Nephron progenitor cell (in vitro differentiated cells): Measurements from ENCODE around the gene PCDHB12.
"Not testable (repeated sequence)": the region's sequence is repeated elsewhere in the genome, so short reads cannot be mapped to it uniquely, and the experiment has no call there.

Source experiments
- DNase-seq: peaks from one replicate; pipeline ENCODE4 v3.0.0; 2021
- H3K27ac Mint-ChIP-seq: 2 replicates; pipeline ENCODE4 v1.8.0; 2021; ENCODE audit warnings: mild to moderate bottlenecking, moderate library complexity, mixed read lengths
- H3K27me3 Mint-ChIP-seq: 2 replicates; pipeline ENCODE4 v1.8.0; 2021; ENCODE audit warnings: mild to moderate bottlenecking, low read depth, mixed read lengths; ENCODE audit not compliant: poor library complexity
- H3K36me3 Mint-ChIP-seq: 2 replicates; pipeline ENCODE4 v1.8.0; 2021; ENCODE audit warnings: low read depth, mixed read lengths
- H3K4me1 Mint-ChIP-seq: 2 replicates; pipeline ENCODE4 v1.8.0; 2021; ENCODE audit warnings: mixed read lengths
- H3K4me3 Mint-ChIP-seq: 2 replicates; pipeline ENCODE4 v1.8.0; 2021; ENCODE audit warnings: mild to moderate bottlenecking, moderate library complexity, mixed read lengths
- H3K9me3 Mint-ChIP-seq: 2 replicates; pipeline ENCODE4 v1.8.0; 2021; ENCODE audit warnings: mild to moderate bottlenecking, moderate library complexity, mixed read lengths
- TF ChIP-seq, protein P1 (sequence below): fragments of 200-600 bp; sonication (generic); IDR thresholded peaks from 2 replicates; pipeline ENCODE4 v1.5.0; 2021; ENCODE audit warnings: antibody characterized with exemption

Gene PCDHB12

DNA sequence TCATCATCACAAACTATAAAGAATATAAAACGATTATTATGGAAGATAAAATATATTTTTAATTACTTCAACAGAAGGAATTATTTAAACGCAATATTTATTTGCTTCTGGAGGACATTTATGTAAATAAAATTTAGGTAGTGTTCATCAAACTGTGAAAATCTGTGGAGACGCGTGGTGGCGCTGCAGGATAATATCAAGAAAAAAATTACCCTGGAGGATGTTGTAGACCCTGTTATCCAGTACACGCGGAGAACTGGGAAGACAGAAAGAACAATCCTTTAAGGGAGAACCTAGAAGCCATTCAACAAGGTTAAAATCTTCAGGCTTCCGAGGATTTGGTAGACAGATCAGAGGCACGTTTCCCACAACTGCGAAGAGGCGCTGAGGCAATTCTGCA is at the start of gene PCDHB12:
Gene PCDHB12, plus strand, starts transcription at position 242 of the 400 bp plus-strand sequence. CDS start 189 bp downstream, outside the sequence.
- H3K4me1 Mint-ChIP-seq, result no peaks in the 10 kb centered on the region
- peaks cover 65% of the 10 kb centered on the region for H3K36me3 Mint-ChIP-seq
- peaks cover 78% of the 10 kb centered on the region for H3K9me3 Mint-ChIP-seq
- H3K4me3 Mint-ChIP-seq, result peak within 1 kb of the TSS; percentile 69
- DNase-seq, result no peak
- peaks cover 6% of the 10 kb centered on the region for H3K27me3 Mint-ChIP-seq
- TF ChIP-seq, protein P1, sequence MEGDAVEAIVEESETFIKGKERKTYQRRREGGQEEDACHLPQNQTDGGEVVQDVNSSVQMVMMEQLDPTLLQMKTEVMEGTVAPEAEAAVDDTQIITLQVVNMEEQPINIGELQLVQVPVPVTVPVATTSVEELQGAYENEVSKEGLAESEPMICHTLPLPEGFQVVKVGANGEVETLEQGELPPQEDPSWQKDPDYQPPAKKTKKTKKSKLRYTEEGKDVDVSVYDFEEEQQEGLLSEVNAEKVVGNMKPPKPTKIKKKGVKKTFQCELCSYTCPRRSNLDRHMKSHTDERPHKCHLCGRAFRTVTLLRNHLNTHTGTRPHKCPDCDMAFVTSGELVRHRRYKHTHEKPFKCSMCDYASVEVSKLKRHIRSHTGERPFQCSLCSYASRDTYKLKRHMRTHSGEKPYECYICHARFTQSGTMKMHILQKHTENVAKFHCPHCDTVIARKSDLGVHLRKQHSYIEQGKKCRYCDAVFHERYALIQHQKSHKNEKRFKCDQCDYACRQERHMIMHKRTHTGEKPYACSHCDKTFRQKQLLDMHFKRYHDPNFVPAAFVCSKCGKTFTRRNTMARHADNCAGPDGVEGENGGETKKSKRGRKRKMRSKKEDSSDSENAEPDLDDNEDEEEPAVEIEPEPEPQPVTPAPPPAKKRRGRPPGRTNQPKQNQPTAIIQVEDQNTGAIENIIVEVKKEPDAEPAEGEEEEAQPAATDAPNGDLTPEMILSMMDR, result no peak
- H3K27ac Mint-ChIP-seq, result no peak within 1 kb of the TSS

DNA sequence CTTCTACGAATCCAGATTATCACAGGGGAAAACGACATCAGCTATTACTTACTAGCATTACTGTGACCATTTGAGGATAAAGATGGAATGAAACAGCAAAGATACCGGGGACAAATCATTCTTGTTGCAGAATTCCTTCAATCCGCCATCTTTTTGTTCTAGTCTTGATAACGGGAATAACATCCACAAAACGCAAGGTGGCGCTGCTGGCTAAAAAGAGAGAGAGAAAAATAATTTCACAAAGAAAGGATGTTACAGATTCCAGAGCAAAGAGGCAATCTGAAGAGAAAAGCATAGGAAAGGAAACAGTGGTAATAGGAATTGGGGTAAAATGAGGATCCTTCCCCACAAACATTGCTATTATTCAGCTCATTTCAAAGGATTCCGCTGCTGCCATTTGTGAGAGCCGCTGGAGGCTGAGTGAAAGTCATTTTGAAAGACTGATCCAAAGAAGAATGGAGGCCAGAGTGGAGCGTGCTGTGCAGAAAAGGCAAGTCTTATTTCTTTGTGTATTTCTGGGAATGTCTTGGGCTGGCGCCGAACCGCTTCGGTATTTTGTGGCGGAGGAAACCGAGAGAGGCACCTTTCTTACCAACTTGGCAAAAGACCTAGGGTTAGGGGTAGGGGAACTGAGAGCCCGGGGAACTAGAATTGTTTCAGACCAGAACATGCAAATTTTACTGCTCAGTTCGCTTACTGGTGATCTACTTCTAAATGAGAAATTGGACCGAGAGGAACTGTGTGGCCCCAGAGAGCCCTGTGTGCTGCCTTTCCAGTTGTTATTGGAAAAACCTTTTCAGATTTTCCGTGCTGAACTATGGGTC is 35.9 kb upstream of the PCDHB12 start, which contains the start of gene PCDHB7:
Gene PCDHB7, plus strand, starts transcription at position 264 of the 824 bp plus-strand sequence. Its CDS starts 192 bp downstream, at position 456.
- peaks cover 55% of the 10 kb centered on the region for H3K9me3 Mint-ChIP-seq
- peaks cover 28% of the 10 kb centered on the region for H3K36me3 Mint-ChIP-seq
- no peak within 1 kb of the TSS for H3K4me3 Mint-ChIP-seq
- no peak within 1 kb of the TSS for H3K27ac Mint-ChIP-seq
- TF ChIP-seq, protein P1, result peak; percentile 24
- no peaks in the 10 kb centered on the region for H3K4me1 Mint-ChIP-seq
- no peaks in the 10 kb centered on the region for H3K27me3 Mint-ChIP-seq
- DNase-seq, result peak; percentile 29

DNA sequence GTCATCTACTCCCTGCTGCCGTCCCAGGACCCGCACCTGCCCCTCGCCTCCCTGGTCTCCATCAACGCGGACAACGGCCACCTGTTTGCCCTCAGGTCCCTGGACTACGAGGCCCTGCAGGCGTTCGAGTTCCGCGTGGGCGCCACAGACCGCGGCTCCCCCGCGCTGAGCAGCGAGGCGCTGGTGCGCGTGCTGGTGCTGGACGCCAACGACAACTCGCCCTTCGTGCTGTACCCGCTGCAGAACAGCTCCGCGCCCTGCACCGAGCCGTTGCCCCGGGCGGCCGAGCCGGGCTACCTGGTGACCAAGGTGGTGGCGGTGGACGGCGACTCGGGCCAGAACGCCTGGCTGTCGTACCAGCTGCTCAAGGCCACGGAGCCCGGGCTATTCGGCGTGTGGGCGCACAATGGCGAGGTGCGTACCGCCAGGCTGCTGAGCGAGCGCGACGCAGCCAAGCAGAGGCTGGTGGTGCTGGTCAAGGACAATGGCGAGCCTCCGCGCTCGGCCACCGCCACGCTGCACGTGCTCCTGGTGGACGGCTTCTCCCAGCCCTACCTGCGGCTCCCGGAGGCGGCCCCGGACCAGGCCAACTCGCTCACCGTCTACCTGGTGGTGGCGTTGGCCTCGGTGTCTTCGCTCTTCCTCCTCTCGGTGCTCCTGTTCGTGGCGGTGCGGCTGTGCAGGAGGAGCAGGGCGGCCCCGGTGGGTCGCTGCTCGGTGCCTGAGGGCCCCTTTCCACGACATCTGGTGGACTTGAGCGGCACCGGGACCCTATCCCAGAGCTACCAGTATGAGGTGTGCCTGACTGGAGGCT is 34.0 kb upstream of the PCDHB12 start:
- not testable (repeated sequence) for H3K27me3 Mint-ChIP-seq, H3K27ac Mint-ChIP-seq, H3K4me1 Mint-ChIP-seq, DNase-seq, H3K4me3 Mint-ChIP-seq
- peaks cover 17% of the 10 kb centered on the region for H3K36me3 Mint-ChIP-seq
- H3K9me3 Mint-ChIP-seq, result peaks cover 38% of the 10 kb centered on the region

DNA sequence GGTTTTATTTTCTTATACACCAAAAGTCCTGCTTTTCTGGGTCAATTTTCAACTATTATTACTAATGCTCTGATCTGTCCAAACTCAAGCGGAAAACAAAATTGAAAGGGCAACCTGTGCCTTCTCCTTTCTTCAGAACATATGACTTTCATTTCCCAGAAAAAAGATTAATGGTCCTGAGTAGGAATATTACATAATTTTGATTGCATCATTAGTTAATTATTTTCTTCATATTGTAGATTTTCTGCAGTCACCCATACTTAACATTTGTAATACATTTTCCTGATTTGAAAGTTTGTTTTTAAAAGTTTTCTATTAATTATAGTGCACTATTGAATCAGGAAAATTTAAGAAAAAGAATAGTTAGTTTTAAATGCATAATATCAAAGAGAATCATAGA is 32.6 kb upstream of the PCDHB12 start:
- H3K4me3 Mint-ChIP-seq, result no peak overlapping the region
- no peak for DNase-seq
- TF ChIP-seq, protein P1, result no peak
- peaks cover 15% of the 10 kb centered on the region for H3K36me3 Mint-ChIP-seq
- no peak overlapping the region for H3K27ac Mint-ChIP-seq
- no peaks in the 10 kb centered on the region for H3K4me1 Mint-ChIP-seq
- no peaks in the 10 kb centered on the region for H3K27me3 Mint-ChIP-seq
- peaks cover 38% of the 10 kb centered on the region for H3K9me3 Mint-ChIP-seq

DNA sequence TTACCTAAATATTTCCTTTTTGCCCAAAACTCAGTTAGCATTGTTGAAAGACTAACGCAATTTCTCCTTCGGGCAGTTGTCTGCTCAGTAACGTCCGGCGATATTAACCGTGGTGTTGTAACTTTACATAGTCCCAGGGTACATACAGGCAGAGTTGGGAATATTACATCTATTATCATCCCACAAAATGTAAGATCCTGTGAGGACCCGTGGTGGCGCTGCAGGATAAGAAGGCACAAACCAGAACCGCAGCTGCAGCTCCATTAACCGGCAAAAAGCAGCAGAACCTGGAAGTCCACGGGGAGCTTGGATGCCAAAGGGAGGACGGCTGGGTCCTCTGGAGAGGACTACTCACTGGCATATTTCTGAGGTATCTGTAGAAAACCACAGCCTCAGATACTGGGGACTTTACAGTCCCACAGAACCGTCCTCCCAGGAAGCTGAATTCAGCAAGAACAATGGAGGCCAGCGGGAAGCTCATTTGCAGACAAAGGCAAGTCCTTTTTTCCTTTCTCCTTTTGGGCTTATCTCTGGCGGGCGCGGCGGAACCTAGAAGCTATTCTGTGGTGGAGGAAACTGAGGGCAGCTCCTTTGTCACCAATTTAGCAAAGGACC is 30.8 kb upstream of the PCDHB12 start, which contains the start of gene PCDHB8:
Gene PCDHB8, plus strand, starts transcription at position 214 of the 615 bp plus-strand sequence. Its CDS starts 245 bp downstream, at position 459.
- H3K27me3 Mint-ChIP-seq, H3K4me1 Mint-ChIP-seq, H3K27ac Mint-ChIP-seq, DNase-seq, H3K4me3 Mint-ChIP-seq: not testable (repeated sequence)
- H3K36me3 Mint-ChIP-seq, result peaks cover 17% of the 10 kb centered on the region
- H3K9me3 Mint-ChIP-seq, result peaks cover 38% of the 10 kb centered on the region

DNA sequence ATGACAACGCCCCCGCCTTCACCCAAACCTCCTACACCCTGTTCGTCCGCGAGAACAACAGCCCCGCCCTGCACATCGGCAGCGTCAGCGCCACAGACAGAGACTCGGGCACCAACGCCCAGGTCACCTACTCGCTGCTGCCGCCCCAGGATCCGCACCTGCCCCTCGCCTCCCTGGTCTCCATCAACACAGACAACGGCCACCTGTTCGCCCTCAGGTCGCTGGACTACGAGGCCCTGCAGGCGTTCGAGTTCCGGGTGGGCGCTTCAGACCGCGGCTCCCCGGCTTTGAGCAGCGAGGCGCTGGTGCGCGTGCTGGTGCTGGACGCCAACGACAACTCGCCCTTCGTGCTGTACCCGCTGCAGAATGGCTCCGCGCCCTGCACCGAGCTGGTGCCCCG is 29.1 kb upstream of the PCDHB12 start:
- H3K4me1 Mint-ChIP-seq, H3K27ac Mint-ChIP-seq, H3K27me3 Mint-ChIP-seq, DNase-seq, H3K4me3 Mint-ChIP-seq: not testable (repeated sequence)
- peaks cover 19% of the 10 kb centered on the region for H3K36me3 Mint-ChIP-seq
- H3K9me3 Mint-ChIP-seq, result peaks cover 35% of the 10 kb centered on the region

DNA sequence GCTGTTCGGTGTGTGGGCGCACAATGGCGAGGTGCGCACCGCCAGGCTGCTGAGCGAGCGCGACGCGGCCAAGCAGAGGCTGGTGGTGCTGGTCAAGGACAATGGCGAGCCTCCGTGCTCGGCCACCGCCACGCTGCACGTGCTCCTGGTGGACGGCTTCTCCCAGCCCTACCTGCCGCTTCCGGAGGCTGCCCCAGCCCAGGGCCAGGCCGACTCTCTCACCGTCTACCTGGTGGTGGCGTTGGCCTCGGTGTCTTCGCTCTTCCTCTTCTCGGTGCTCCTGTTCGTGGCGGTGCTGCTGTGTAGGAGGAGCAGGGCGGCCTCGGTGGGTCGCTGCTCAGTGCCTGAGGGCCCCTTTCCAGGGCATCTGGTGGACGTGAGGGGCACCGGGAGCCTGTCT is 28.6 kb upstream of the PCDHB12 start:
- H3K27ac Mint-ChIP-seq, H3K4me1 Mint-ChIP-seq, H3K4me3 Mint-ChIP-seq, DNase-seq, H3K27me3 Mint-ChIP-seq: not testable (repeated sequence)
- H3K9me3 Mint-ChIP-seq, result peaks cover 40% of the 10 kb centered on the region
- H3K36me3 Mint-ChIP-seq, result peaks cover 24% of the 10 kb centered on the region
